ENCODE measurements around the gene VTI1A. TPM values are rescaled to one million over a fixed set of nuclear protein-coding genes. Genes with fewer than 3 reads are reported as not detected.

VTI1A gene
- total RNA-seq, 1 donor from 2014 or later, result 29.7 TPM

GRCh38 chr10:112713411-112713810 is 266.4 kb downstream of the VTI1A start:
- no peak for DNase-seq
- H3K4me3 ChIP-seq, result no peak overlapping the region
- H3K27me3 ChIP-seq, result no peaks in the 10 kb centered on the region
- no peak for ATAC-seq
- no peak for TF ChIP-seq CTCF (IDR thresholded peaks at IDR 0.05)
- H3K36me3 ChIP-seq, result no peaks in the 10 kb centered on the region
- H3K4me1 ChIP-seq, result no peaks in the 10 kb centered on the region
- intact Hi-C loops (cut with DNase I), result loop anchor here (10.0 kb wide), 1 partner anchor 421 kb away; no protein-coding TSS in a partner anchor
- H3K9me3 ChIP-seq, result no peaks in the 10 kb centered on the region
- H3K27ac ChIP-seq, result no peak overlapping the region

GRCh38 chr10:112715581-112715980 is 268.6 kb downstream of the VTI1A start:
- H3K27ac ChIP-seq, result no peak overlapping the region
- H3K4me1 ChIP-seq, result no peaks in the 10 kb centered on the region
- no peaks in the 10 kb centered on the region for H3K27me3 ChIP-seq
- H3K36me3 ChIP-seq, result no peaks in the 10 kb centered on the region
- no peak overlapping the region for H3K4me3 ChIP-seq
- no peak for DNase-seq
- ATAC-seq, result no peak
- intact Hi-C loops (cut with DNase I), result loop anchor here (10.0 kb wide), 1 partner anchor 419 kb away; no protein-coding TSS in a partner anchor
- H3K9me3 ChIP-seq, result no peaks in the 10 kb centered on the region
- TF ChIP-seq CTCF (IDR thresholded peaks at IDR 0.05), result no peak

- Histone ChIP-seq H3K9me3 (no peaks in the 10 kb centered on the region), H3K36me3 (no peaks in the 10 kb centered on the region), H3K4me3 (no peak overlapping the region), H3K27ac (no peak overlapping the region), H3K4me1 (no peaks in the 10 kb centered on the region), H3K27me3 (no peaks in the 10 kb centered on the region)
- no peak for TF ChIP-seq CTCF (IDR thresholded peaks at IDR 0.05)
- intact Hi-C loops (cut with DNase I), result loop anchor here (10.0 kb wide), 1 partner anchor 419 kb away; no protein-coding TSS in a partner anchor
- ATAC-seq (no peak), DNase-seq (no peak)
Observed at GRCh38 chr10:112716076-112716475, 269.1 kb downstream of the VTI1A start.

- intact Hi-C loops (cut with DNase I), result loop anchor here (10.0 kb wide), 1 partner anchor 418 kb away; no protein-coding TSS in a partner anchor
- Histone ChIP-seq H3K27me3 (no peaks in the 10 kb centered on the region), H3K9me3 (no peaks in the 10 kb centered on the region), H3K4me3 (no peak overlapping the region), H3K4me1 (no peaks in the 10 kb centered on the region), H3K27ac (no peak overlapping the region), H3K36me3 (no peaks in the 10 kb centered on the region)
- no peak for DNase-seq
- ATAC-seq, result no peak
- no peak for TF ChIP-seq CTCF (IDR thresholded peaks at IDR 0.05)
Observed at GRCh38 chr10:112716924-112717413, 270.0 kb downstream of the VTI1A start.

- no peak for ATAC-seq
- Histone ChIP-seq H3K4me3 (no peak overlapping the region), H3K27ac (no peak overlapping the region), H3K4me1 (no peaks in the 10 kb centered on the region), H3K9me3 (no peaks in the 10 kb centered on the region), H3K36me3 (no peaks in the 10 kb centered on the region), H3K27me3 (no peaks in the 10 kb centered on the region)
- no peak for TF ChIP-seq CTCF (IDR thresholded peaks at IDR 0.05)
- intact Hi-C loops (cut with DNase I), result no loop called here
- DNase-seq, result no peak
Observed at GRCh38 chr10:112720178-112720577, 273.2 kb downstream of the VTI1A start.

Measured in upper lobe of right lung (tissue), 1 donor.